Mucosa of gallbladder (tissue), 1 donor: ENCODE measurements around the gene OR1J1. TPM values are rescaled to one million over a fixed set of nuclear protein-coding genes. Genes with fewer than 3 reads are reported as not detected.

Experiments used
- DNase-seq: peaks from one replicate; pipeline ENCODE4 v3.0.0-alpha.2; 2020; ENCODE audit warnings: low spot score
- total RNA-seq: library from RNA; stranded (reverse); gene quantifications from one replicate; pipeline ENCODE4 v1.2.1, GENCODE V29; 2021
- donor health status: DM: no; HTN: no; CAD: no.

Gene OR1J1, protein sequence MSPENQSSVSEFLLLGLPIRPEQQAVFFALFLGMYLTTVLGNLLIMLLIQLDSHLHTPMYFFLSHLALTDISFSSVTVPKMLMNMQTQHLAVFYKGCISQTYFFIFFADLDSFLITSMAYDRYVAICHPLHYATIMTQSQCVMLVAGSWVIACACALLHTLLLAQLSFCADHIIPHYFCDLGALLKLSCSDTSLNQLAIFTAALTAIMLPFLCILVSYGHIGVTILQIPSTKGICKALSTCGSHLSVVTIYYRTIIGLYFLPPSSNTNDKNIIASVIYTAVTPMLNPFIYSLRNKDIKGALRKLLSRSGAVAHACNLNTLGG
- total RNA-seq: not detected

DNA sequence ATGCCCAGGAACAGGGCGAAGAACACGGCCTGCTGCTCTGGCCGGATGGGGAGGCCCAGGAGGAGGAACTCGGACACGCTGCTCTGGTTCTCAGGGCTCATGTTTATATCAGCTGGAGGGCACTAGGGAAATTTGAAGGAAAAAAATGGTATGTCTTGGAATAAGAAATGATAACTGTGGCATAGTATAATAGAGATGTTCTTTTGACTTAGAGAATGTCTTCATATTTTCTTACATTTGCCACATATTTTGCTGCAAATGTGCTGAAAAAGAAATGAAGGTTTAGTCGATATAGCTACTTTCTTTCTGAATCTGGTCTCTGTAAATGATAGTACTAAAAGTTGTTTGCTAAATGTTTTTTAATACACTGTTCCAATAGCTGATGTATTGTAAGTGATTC, at the start of gene OR1J1:
Gene OR1J1, minus strand, starts transcription at position 101 of the 400 bp plus-strand sequence. Its CDS starts 0 bp downstream, at position 101.
- no peak for DNase-seq

DNA sequence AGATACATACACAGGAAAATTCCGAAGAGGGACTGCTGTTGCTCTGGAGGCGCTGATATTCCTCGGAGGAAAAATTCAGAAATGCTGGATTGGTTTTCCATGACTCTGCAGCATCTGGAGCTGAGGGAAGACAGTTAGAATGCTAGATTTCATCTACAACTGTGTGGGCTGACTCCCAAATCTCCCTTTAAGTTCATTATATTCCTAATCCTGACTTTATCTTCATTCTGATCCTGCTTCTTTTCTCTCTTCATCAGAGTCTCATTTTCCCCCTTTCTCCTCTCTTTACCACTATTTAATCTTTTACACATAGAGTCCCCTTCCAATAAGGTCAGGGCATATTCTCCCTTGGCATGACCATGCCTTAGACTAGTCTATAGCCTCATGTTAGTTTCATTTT, 49.5 kb upstream of the OR1J1 start, which contains the start of gene OR1N1:
Gene OR1N1, minus strand, starts transcription at position 101 of the 400 bp plus-strand sequence. Its CDS starts 0 bp downstream, at position 101.
- no peak for DNase-seq

DNA sequence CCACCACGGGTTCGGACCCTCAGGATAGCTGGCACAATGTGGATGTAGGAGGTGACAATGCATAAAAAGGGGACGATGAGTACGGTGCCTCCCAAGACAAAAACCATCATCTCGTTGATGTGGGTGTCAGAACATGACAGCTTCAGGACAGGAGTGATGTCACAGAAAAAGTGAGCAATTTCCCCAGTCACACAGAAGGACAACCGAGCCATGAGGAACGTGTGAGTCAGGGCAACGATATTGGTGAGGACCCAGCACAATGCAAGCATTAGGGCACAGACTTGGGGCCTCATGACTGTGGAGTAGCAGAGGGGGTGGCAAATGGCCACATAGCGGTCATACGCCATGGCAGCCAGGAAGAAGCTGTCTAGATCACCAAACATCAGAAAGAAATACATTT, 48.9 kb upstream of the OR1J1 start:
- DNase-seq: no peak

DNA sequence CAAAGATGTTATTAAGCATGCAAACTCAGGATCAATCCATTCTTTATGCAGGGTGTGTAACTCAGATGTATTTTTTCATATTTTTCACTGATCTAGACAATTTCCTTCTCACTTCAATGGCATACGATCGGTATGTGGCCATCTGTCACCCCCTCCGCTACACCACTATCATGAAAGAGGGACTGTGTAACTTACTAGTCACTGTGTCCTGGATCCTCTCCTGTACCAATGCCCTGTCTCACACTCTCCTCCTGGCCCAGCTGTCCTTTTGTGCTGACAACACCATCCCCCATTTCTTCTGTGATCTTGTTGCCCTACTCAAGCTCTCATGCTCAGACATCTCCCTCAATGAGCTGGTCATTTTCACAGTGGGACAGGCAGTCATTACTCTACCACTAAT, 41.6 kb upstream of the OR1J1 start:
- no peak for DNase-seq

DNA sequence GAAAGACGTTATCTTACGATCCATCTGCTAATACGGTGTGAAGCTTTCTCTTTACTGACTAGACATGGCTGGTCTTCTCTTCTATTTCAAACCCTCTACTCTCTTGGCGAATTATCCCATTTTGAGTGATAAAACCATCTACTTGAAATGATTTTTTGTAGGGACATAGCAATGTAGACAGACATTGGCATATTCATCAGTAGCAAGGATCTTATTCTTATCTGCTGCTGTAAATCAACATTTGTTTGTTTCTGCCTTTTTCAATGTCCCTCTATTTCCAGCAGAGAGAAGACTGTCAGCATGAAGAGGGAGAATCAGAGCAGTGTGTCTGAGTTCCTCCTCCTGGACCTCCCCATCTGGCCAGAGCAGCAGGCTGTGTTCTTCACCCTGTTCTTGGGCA, 41.1 kb upstream of the OR1J1 start, which contains the start of gene OR1J4:
Gene OR1J4, plus strand, starts transcription at position 301 of the 400 bp plus-strand sequence. Its CDS starts 0 bp downstream, at position 301.
- DNase-seq: no peak

DNA sequence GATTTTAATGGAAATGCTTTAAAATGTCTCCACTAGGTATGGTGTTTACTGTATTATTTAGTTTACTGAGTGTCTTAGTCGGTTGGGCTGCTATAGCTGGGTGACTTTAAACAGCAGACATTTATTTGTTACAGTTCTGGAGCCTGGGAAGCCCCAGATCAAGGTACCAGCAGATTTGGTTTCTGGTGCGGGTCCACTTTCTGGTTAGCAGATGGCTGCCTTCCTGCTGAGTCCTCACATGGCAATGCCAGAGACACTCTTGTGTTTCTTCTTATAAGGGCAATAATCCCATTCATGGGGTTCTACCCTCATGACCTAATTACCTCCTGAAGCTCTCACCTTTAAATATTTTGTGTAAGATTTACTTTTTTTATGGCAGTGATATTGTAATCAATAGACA, 40.5 kb upstream of the OR1J1 start:
- no peak for DNase-seq

DNA sequence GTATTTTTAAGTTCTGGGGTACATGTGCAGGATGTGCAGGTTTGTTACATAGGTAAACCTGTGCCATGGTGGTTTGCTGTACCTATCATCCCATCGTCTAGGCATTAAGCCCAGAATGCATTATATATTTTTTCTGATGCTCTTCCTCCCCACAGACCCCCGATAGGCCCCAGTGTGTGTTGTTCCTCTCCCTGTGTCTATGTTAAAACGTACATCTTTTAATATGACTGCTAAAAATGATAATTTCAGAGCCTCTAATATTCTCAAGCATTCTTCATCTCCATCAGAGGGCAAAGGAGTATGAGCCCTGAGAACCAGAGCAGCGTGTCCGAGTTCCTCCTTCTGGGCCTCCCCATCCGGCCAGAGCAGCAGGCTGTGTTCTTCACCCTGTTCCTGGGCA, 32.8 kb upstream of the OR1J1 start, which contains the start of gene OR1J2:
Gene OR1J2, plus strand, starts transcription at position 301 of the 400 bp plus-strand sequence. Its CDS starts 0 bp downstream, at position 301.
- no peak for DNase-seq

DNA sequence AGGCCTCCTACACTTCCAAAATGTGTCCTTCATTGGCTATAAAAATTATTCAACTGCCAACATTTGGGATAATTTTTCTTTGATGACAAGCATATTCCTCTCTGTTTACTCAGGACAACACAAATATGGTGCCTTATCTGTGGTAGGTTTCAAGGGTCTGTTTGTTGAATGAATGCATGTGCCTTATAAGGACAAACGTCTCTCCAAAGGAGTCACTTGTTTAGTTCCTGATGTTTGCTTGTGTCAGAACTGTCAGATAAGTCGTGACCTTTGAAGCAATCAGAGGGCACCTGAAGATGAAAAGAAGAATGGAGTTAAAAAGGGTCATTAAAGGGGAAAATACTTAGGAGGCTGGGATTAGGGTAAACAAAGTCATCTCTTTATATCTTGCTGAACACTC, 29.2 kb upstream of the OR1J1 start:
- DNase-seq: no peak

DNA sequence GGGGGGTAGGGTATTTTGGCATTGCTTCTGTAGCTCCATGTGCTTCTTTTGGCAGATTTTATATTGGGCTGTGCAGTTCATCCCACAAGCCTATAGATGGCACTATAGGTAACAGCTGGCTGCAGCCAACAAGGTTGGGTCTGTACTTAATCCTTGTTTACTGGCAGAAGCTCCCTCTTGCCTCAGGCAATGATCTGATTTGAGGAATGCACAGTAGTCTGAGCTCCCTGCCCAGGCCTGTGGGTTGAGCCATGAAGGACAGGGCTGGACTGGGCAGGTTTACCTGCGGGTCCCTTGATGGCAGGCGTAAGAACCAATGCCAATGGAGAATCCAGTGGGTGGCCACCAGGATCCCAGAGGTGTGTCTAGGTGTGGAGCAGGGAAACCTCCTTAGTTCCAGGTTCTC, 21.2 kb upstream of the OR1J1 start:
- DNase-seq: peak; percentile 14

DNA sequence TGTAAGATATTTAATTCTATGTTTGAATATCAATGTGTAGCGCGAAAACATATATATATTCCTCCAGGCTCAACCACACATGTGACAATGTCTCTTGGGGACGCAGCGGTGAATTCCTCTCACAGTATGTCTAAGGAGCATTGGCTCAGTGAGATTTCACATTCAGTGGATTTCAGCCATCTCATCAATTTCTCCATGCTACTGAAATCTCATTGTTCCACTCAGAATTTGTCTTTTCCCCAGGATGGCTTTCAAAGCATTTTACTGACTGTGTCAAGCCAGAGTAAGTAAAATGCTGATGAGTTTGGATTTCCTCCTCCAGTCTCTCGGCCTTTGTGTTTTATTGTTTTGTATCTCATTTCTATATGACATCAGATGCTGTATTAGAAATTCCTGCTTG, 1.3 kb upstream of the OR1J1 start:
- DNase-seq: no peak

DNA sequence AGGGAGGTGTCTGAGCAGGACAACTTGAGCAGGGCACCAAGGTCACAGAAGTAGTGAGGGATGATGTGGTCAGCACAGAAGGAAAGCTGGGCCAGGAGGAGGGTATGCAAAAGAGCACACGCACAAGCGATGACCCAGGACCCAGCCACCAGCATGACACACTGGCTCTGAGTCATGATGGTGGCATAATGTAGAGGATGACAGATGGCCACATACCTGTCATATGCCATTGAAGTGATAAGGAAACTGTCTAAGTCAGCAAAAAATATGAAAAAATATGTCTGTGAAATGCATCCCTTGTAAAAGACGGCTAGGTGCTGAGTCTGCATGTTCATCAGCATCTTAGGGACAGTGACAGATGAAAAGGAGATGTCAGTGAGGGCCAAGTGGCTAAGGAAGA, 380 bp downstream of the OR1J1 start:
- no peak for DNase-seq

DNA sequence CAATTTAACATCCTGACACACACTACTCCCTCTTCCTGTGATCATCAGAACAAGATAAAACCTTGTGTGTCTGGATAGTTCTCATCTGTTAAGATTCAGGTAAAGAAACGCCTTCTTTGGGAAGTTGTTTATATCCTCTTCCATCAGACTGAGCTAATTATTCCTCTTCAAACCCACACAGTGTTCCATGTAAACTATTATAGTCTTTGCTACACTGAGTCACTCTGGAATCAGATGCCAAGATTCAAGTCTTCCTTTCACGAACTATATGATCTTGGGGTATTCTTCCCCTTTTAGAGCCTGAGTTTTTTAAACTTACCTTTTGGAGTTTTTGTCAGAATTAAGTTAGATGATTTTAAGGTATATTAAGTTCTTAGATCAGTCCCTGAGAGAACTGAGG, 2.0 kb downstream of the OR1J1 start:
- no peak for DNase-seq

DNA sequence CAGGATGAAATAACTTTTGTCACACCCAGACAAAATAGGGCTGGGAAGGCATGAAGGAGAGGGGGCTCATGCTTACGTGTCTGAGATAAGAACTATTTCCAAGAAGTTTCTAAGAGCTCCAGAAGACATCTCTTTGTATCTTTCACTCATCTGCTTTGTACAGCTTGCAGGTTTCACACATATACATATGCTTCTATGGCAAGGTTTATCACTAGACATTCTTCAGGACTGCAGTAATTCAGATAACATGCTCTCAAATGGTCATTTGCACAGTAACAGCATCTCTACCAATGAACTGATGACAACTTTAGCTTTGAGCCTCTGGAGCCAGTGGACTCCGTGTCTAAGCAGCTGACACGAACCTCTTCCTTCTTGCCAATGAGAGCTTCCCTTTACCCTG, 3.2 kb downstream of the OR1J1 start:
- no peak for DNase-seq

DNA sequence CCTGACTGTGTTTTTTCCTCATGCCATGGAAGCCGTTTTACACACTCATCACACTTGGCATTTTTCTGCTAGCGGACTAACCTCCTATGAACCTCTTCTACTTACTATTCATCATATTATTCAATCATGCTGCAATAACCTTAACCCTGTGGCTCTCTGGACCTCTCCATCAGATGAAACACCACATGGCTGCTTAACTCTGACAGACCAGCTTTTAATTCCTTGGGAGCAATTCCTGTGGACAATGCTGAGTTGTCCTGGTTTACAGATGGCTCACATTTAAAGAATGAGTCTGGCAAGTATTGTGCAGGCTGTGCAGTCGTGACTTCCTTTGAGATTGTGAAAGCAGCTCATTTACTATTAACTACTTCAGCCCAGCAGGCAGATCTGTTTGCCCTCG, 9.0 kb downstream of the OR1J1 start:
- DNase-seq: no peak

DNA sequence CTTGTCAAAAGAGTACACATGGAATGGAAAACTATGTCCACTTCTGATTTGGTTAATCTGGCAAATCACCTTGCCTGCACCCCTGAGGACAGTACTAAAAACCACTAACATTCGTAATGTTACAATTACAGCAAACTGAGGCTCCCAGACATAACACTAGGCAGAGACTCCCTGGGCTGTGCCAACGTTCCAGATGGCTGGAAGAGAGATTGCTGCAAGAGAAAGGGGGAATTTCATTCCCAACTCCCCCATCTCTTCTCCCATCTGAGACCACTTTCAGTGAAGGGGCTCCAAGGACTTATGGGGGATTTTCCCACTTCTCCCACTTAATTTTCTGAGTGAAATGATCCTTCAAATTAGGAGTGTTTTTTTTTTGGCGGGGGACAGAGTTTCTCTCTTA, 11.3 kb downstream of the OR1J1 start:
- DNase-seq: no peak

DNA sequence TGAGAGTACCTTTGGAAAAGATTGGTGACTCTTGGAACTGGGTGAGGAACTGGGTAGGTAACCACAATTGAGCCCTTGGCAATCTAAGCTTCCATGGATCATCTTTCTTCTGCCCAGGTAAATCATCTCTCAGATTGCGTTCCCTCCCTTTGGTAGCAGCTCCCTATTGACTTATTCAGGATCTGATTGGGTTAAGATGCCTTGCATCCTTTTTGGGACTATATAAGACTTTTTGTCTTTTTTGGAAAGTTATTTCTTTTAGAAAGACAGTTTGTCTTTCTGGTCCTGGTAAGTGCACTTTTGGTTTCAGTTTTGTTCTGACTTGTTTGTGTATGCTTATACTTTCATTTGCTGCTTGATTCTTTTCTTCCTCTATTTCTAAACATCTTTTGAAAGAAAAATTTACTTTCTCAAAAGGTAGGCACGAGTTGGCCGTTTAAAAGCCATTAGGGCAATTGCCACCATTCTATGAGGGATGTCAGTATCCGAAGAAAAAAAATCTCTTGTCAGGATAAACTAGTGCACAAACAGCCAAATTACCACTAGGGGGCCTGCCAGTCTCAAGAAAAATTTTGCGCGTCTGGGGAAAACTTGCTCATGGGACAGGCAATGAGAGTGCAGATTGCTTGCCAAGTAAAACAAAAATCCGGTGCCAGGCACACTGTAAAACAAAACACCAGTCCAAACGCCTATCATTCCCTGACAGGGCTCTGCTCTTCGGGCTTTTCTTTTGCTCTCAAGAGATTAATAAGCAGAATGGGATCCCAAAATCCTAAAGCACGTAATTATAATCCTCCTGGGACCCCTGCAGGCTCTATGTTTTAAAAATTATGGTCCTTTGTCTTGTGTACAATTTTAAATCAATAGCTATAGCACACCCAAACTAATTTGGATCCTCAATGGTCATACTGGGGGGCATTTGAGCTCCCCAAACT, 12.8 kb downstream of the OR1J1 start:
- peak; percentile 83 for DNase-seq

DNA sequence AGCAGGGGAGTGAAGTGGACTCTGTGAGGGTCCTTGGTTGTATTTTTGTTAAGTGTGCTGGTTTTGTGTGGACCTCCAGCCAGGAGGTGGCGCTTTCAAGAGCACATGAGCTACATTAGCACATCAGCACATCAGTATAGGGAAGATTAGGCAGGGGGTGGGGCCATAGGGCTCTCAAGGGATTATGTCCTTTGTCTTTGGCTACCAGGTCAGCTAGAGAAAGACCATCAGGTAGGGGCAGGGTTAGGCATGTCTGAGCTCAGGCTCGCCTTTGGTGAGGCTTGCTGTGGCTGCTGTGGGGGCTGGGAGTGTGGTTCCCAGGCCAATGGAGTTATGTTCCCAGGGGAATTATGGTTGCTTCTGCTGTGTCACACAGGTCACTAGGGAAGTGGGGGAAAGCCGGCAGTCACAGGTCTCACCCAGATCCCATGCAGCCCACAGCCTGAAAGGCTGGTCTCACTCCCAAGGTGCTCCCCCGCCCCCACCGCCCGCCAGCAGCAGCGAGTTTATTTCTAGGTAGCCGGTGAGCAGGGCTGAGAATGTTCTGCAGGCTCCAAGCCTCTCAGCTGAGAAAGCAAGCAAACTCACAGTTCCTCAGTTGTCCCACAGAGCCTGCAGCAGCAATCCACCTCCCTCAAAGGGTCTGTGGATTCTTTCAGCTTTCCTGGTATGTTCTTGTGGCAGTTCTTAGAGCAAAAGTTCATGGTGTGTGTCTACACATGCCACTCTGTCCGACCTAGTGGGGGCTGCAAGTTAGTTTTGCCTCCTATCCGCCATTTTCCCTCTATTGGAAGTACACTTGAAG, 13.7 kb downstream of the OR1J1 start:
- no peak for DNase-seq

DNA sequence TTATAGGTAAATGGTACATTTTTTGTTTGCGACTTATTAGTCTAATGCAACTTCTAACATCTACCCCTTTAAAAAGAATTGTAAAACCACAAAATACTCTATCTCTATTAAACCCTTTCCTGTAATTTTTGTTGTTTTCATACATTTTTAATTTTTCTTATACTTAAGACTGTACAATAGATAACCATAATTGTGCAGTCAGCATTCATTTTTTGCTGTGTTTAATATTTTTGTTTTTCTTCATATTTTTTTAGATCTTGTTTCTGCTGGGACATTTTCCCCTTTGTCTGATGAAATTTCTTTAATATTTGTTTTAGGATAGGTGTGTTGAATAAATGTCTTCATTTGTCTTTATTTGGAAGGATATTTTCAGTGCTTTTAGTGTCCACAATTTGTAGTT, 19.9 kb downstream of the OR1J1 start:
- DNase-seq: no peak

DNA sequence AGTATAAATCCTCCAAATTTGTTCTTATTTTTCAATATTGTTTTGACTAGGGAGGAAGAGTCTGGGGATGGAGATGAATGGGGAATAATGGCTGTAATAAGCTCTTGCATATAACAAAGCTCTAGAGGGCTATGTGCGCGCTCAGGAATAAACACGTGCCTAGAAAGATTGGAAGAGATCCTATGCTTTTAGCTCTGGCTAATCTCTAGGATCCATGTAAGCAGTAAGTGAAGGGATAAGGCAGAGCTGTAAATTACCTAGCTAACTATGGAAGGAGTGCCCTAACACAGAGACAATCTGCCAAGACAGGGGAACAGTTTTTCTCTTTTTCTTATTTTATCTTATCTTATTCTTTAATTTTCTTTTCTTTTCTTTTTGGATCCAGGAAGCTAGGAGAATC, 21.6 kb downstream of the OR1J1 start:
- no peak for DNase-seq

DNA sequence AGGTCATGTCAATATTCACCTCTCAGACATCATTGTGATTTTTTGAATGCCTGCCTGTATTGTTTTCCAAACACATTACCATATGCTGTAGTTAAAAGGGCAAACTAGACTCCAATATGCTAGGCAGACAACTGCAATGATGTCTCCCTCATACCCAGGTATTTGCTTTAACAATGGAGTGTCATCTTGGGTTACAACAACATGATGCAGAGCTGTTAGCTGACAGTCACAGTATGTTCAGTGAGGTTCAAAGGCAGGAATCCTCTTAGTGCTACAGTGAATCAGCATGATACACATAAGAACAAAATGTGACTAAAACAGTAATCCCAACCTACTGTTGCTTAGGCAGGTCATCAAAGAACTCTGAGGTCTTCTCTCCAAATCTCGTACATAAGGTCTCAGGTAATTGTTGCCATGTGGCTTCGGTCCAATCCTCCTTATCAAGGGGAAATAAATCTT, 24.0 kb downstream of the OR1J1 start:
- DNase-seq: no peak

DNA sequence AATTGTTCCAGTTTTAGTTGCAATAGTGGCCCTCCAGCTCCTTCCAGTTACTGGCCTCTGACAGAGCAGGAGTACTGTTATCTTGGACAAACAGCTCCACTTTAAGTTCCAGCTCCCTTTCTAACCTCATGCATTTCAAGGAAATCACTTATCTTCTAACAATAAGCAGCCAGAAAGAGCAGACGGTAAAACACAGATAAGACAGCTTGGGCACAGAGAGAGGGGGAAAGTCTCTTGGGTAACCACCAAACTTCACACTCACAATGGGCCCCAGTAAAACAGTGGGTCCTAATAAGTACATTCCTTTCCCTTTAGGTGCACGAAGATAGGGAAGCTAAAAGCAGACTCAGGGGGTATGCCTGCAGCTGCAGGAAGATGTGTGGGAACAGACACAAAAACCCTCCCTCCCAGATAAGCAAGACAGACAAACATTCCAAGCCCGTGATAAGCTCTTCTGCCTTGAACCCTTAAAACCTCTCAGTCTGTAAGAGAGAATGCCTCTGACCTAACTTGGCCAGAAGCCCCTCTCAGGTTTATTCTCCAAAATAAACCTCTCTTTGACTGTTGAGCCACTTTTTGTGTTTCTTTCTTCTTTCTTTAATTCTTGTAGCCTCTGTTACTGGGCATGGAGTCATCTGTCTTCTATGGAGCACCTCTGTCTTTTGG, 30.8 kb downstream of the OR1J1 start:
- DNase-seq: no peak
